ENCODE results near the gene TSC1.

The TSC1 gene

GRCh38 chr9:132861666-132862065 is 82.8 kb downstream of the TSC1 start:
- H3K27ac ChIP-seq, result no peak overlapping the region
- no peak for DNase-seq
- H3K36me3 ChIP-seq (replicated peaks), result no peaks in the 10 kb centered on the region
- no peak overlapping the region for H3K4me3 ChIP-seq (ENCODE audit: low read depth, low read length)
- no peak for TF ChIP-seq CTCF (IDR thresholded peaks at IDR 0.05; ENCODE audit: low read depth, low read length, missing control alignments)
- in situ Hi-C loops (cut with HindIII; ENCODE audit: low pct_ligation_motif_present, low sequenced_read_pairs), result no loop called here
- peaks cover 2% of the 10 kb centered on the region for H3K27me3 ChIP-seq (replicated peaks)

GRCh38 chr9:132858751-132859150 is 85.7 kb downstream of the TSC1 start:
- TF ChIP-seq CTCF (IDR thresholded peaks at IDR 0.05; ENCODE audit: low read depth, low read length, missing control alignments), result no peak
- DNase-seq, result no peak
- Histone ChIP-seq H3K27ac (no peak overlapping the region), H3K36me3 (replicated peaks) (no peaks in the 10 kb centered on the region), H3K4me3 (ENCODE audit: low read depth, low read length) (no peak overlapping the region), H3K27me3 (replicated peaks) (no peaks in the 10 kb centered on the region)
- in situ Hi-C loops (cut with HindIII; ENCODE audit: low pct_ligation_motif_present, low sequenced_read_pairs), result no loop called here

- no peaks in the 10 kb centered on the region for H3K27me3 ChIP-seq (replicated peaks)
- no peaks in the 10 kb centered on the region for H3K36me3 ChIP-seq (replicated peaks)
- H3K4me3 ChIP-seq (ENCODE audit: low read depth, low read length), result no peak overlapping the region
- in situ Hi-C loops (cut with HindIII; ENCODE audit: low pct_ligation_motif_present, low sequenced_read_pairs), result no loop called here
- peak; percentile 28 for DNase-seq
- peak; percentile 32 for TF ChIP-seq CTCF (IDR thresholded peaks at IDR 0.05; ENCODE audit: low read depth, low read length, missing control alignments)
- no peak overlapping the region for H3K27ac ChIP-seq
Measured at GRCh38 chr9:132857616-132858342, 86.6 kb downstream of the TSC1 start.

GRCh38 chr9:132857031-132857430 is 87.4 kb downstream of the TSC1 start:
- in situ Hi-C loops (cut with HindIII; ENCODE audit: low pct_ligation_motif_present, low sequenced_read_pairs), result no loop called here
- Histone ChIP-seq H3K36me3 (replicated peaks) (no peaks in the 10 kb centered on the region), H3K27me3 (replicated peaks) (no peaks in the 10 kb centered on the region), H3K27ac (no peak overlapping the region), H3K4me3 (ENCODE audit: low read depth, low read length) (no peak overlapping the region)
- no peak for TF ChIP-seq CTCF (IDR thresholded peaks at IDR 0.05; ENCODE audit: low read depth, low read length, missing control alignments)
- peak; percentile 5 for DNase-seq

- Histone ChIP-seq H3K27me3 (replicated peaks) (no peaks in the 10 kb centered on the region), H3K36me3 (replicated peaks) (no peaks in the 10 kb centered on the region), H3K27ac (no peak overlapping the region), H3K4me3 (ENCODE audit: low read depth, low read length) (no peak overlapping the region)
- no peak for TF ChIP-seq CTCF (IDR thresholded peaks at IDR 0.05; ENCODE audit: low read depth, low read length, missing control alignments)
- in situ Hi-C loops (cut with HindIII; ENCODE audit: low pct_ligation_motif_present, low sequenced_read_pairs), result no loop called here
- no peak for DNase-seq
Measured at GRCh38 chr9:132855904-132856303, 88.5 kb downstream of the TSC1 start.

- H3K36me3 ChIP-seq (replicated peaks), result no peaks in the 10 kb centered on the region
- H3K27me3 ChIP-seq (replicated peaks), result no peaks in the 10 kb centered on the region
- H3K27ac ChIP-seq, result no peak overlapping the region
- no peak overlapping the region for H3K4me3 ChIP-seq (ENCODE audit: low read depth, low read length)
- no peak for TF ChIP-seq CTCF (IDR thresholded peaks at IDR 0.05; ENCODE audit: low read depth, low read length, missing control alignments)
- no peak for DNase-seq
- in situ Hi-C loops (cut with HindIII; ENCODE audit: low pct_ligation_motif_present, low sequenced_read_pairs), result no loop called here
Measured at GRCh38 chr9:132854832-132855231, 89.6 kb downstream of the TSC1 start.
